ENCODE measurements around the gene RCAN1.

DNA sequence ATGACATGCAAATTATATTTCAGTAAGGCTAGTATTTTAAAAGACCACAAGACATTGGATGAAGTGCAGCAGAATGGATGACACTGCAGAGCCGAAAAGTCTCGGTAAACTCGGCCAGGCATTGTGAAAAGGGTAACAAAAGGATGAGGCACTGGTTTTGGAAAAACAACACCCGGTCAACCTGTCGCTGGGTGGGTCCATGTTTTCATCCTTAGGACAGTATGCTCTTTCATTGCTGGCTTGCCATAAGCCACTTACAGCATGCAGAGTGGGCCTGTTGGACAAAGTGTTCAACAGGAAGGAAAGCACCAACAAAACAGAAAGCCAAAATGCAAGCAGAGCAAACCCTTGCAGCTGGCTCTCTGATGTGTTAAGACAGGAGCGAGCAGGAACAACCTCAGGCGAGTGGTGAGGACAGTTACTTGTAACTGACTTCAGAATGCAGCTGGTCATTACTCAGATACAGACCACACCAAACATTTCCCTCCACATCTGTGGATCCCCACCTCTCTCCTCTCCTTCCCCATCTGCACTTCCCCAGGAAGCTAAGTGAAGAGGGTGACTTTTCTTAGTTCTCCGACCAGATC, 2.9 kb upstream of the RCAN1 start:
- TF ChIP-seq CTCF (IDR thresholded peaks at IDR 0.05) (no peak), POLR2A (IDR thresholded peaks at IDR 0.05) (no peak)

Data from body of pancreas (tissue), 4 donors.